Liver (tissue), 3 donors: ENCODE results near the gene SOD1.

Experiments
- CTCF ChIP-seq: fragments of 150-350 bp; IDR thresholded peaks from 2 replicates; pipeline ENCODE4 v1.5.1; 2017; ENCODE audit warnings: improper control_type of control experiment, low read depth, low read length; ENCODE audit not compliant: missing input control
- GABPA ChIP-seq, 2 donors: IDR thresholded peaks in 1 of 2; conservative IDR thresholded peaks in 1 of 2; 2 replicates each; pipeline ENCODE4 v1.6.1; 2016; ENCODE audit warnings: antibody characterized with exemption in 2 of 2, mild to moderate bottlenecking in 1 of 2, moderate library complexity in 1 of 2
- NR2F2 ChIP-seq: IDR thresholded peaks from 2 replicates; pipeline ENCODE4 v1.6.1; 2016; ENCODE audit warnings: antibody characterized with exemption
- REST ChIP-seq: IDR thresholded peaks from 2 replicates; pipeline ENCODE4 v1.6.1; 2016; ENCODE audit warnings: antibody characterized with exemption, mild to moderate bottlenecking
- TAF1 ChIP-seq: conservative IDR thresholded peaks from 2 replicates; pipeline ENCODE4 v1.6.1; 2016; ENCODE audit warnings: antibody characterized with exemption, mild to moderate bottlenecking
- donor health status: healthy.
- donor health status: healthy.

GRCh38 chr21:31673321-31673912 lies 13.9 kb downstream of the SOD1 start:
- TF ChIP-seq CTCF: no peak
- TF ChIP-seq TAF1: no peak
- TF ChIP-seq GABPA (IDR thresholded peaks at IDR 0.05 in 1 of 2, conservative IDR thresholded peaks at IDR 0.05 in 1 of 2): no peak
- TF ChIP-seq NR2F2: no peak
- no peak for TF ChIP-seq REST
